ENCODE data around the gene CCR6. TPM values are rescaled to one million over a fixed set of nuclear protein-coding genes. Genes with fewer than 3 reads are reported as not detected.

The CCR6 gene
- total RNA-seq, 1 experiment from 2014 or later = not detected

DNA sequence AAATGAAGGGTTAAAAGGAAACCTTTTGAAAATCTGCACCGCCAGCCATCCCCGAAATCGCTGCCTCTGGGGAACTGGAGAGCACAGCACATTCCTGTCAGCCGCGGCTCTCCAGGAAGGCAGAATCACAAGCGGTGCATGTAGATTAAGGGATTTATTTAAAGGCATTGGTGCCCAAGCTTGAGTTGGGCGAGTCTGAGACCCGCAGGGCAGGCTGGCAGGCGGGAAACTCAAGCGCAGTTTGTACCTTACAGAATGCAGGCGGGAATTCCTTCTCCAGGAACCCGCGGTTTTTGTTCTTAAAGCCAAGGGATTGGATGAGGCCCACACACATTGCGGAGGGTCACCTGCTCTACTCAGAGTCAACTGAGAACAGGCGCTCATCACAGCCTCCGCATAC lies 24.1 kb downstream of the CCR6 start:
- Histone ChIP-seq H3K27ac (no peak overlapping the region), H3K4me1 (replicated peaks) (no peaks in the 10 kb centered on the region), H3K27me3 (replicated peaks) (no peaks in the 10 kb centered on the region), H3K36me3 (no peaks in the 10 kb centered on the region), H3K9me3 (replicated peaks) (no peaks in the 10 kb centered on the region), H3K4me3 (no peak overlapping the region)
- no peak for DNase-seq (ENCODE audit: low read depth in 1 of 2, low spot score in 2 of 2)

GRCh38 chr6:167148021-167148420 lies 25.1 kb downstream of the CCR6 start:
- Histone ChIP-seq H3K4me3 (no peak overlapping the region), H3K27me3 (replicated peaks) (no peaks in the 10 kb centered on the region), H3K9me3 (replicated peaks) (no peaks in the 10 kb centered on the region), H3K27ac (no peak overlapping the region), H3K4me1 (replicated peaks) (no peaks in the 10 kb centered on the region), H3K36me3 (no peaks in the 10 kb centered on the region)
- DNase-seq (ENCODE audit: low read depth in 1 of 2, low spot score in 2 of 2) = no peak

DNA sequence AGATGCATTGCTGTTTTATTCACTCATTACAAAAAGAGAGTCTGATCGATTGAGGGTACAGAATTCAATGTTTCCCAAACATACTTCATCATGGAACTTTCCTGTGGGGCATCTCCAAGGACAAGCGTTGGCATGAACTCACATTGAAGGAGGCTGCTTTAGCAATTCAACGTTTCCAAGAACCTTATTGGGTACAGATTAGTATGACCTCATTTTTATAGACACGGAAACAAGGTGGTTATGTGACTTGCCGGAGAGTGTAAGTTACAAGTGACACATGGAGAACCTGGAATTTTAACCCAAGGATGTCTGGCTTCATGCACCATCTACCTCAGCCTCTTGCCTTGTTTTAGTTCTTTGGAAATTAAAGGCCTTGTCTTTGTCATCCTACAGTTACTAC lies 26.1 kb downstream of the CCR6 start:
- no peaks in the 10 kb centered on the region for H3K36me3 ChIP-seq
- no peak for DNase-seq (ENCODE audit: low read depth in 1 of 2, low spot score in 2 of 2)
- H3K4me3 ChIP-seq = no peak overlapping the region
- H3K27ac ChIP-seq = no peak overlapping the region
- H3K9me3 ChIP-seq (replicated peaks) = no peaks in the 10 kb centered on the region
- H3K4me1 ChIP-seq (replicated peaks) = no peaks in the 10 kb centered on the region
- no peaks in the 10 kb centered on the region for H3K27me3 ChIP-seq (replicated peaks)

- Histone ChIP-seq H3K4me3 (no peak overlapping the region), H3K4me1 (replicated peaks) (no peaks in the 10 kb centered on the region), H3K36me3 (no peaks in the 10 kb centered on the region), H3K9me3 (replicated peaks) (no peaks in the 10 kb centered on the region), H3K27me3 (replicated peaks) (no peaks in the 10 kb centered on the region), H3K27ac (no peak overlapping the region)
- no peak for DNase-seq (ENCODE audit: low read depth in 1 of 2, low spot score in 2 of 2)
These were observed 28.1 kb downstream of the CCR6 start for GRCh38 chr6:167150941-167151549.

DNA sequence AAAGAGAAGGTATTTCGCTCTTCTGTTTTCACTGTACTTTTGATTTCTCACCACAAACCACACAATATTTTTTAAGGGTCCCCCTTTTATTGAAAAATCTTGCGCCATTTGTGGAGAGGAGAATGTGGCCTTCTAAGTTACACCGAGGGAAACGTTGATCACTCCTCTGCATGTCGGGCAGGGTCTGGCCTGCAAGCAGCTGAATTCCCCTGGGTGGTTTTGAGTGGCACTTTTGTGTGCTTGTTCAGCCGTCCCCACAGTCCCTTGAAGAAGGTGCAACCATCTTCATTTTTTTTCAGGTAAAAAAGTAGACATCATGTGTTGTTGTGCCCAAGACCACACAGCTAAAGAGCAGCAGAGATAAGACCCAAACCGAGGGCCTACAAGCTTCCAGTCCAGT lies 28.8 kb downstream of the CCR6 start:
- no peaks in the 10 kb centered on the region for H3K4me1 ChIP-seq (replicated peaks)
- DNase-seq (ENCODE audit: low read depth in 1 of 2, low spot score in 2 of 2) = no peak
- H3K27me3 ChIP-seq (replicated peaks) = no peaks in the 10 kb centered on the region

GRCh38 chr6:167152862-167153261 lies 30.0 kb downstream of the CCR6 start:
- no peaks in the 10 kb centered on the region for H3K9me3 ChIP-seq (replicated peaks)
- DNase-seq (ENCODE audit: low read depth in 1 of 2, low spot score in 2 of 2) = no peak
- H3K27ac ChIP-seq = peak overlapping the region; percentile 41
- H3K27me3 ChIP-seq (replicated peaks) = no peaks in the 10 kb centered on the region
- H3K4me1 ChIP-seq (replicated peaks) = no peaks in the 10 kb centered on the region
- H3K4me3 ChIP-seq = peak overlapping the region; percentile 24; the same call in 1 of the 2 replicates
- no peaks in the 10 kb centered on the region for H3K36me3 ChIP-seq

More for the DNA sequence above, 28.8 kb downstream of the CCR6 start:
- no peaks in the 10 kb centered on the region for H3K36me3 ChIP-seq
- no peaks in the 10 kb centered on the region for H3K9me3 ChIP-seq (replicated peaks)
- no peak overlapping the region for H3K27ac ChIP-seq
- no peak overlapping the region for H3K4me3 ChIP-seq

DNA sequence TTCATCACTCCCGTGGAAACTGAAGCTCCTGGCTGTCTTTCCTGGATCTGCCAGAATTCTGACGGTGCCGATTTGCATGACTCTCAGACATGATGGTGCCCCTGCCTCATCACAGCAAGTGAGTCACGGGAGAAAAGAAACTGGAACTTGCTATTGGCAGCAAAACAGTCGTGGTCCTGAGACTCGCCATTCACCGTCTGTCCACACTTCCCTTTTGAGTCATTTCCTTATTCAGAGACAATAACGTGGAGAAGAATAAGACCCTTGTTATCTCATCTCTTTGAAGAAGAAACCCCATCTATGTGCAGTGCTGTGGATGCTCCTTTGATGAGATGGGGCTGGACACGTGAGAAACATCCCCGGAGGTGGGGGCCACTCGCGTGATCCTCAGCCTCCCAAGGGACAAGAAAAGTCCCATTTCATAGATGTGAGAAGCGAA lies 30.6 kb downstream of the CCR6 start:
- H3K36me3 ChIP-seq = no peaks in the 10 kb centered on the region
- H3K9me3 ChIP-seq (replicated peaks) = no peaks in the 10 kb centered on the region
- H3K4me1 ChIP-seq (replicated peaks) = no peaks in the 10 kb centered on the region
- H3K27me3 ChIP-seq (replicated peaks) = no peaks in the 10 kb centered on the region
- DNase-seq (ENCODE audit: low read depth in 1 of 2, low spot score in 2 of 2) = peak; percentile 51 to 57
- peak overlapping the region; percentile 24 for H3K4me3 ChIP-seq
- peak overlapping the region; percentile 41 for H3K27ac ChIP-seq

- no peaks in the 10 kb centered on the region for H3K4me1 ChIP-seq (replicated peaks)
- no peak for DNase-seq (ENCODE audit: low read depth in 1 of 2, low spot score in 2 of 2)
These were observed 31.4 kb downstream of the CCR6 start for GRCh38 chr6:167154291-167154690.

GRCh38 chr6:167154895-167155294 lies 32.0 kb downstream of the CCR6 start:
- no peaks in the 10 kb centered on the region for H3K4me1 ChIP-seq (replicated peaks)
- H3K9me3 ChIP-seq (replicated peaks) = no peaks in the 10 kb centered on the region
- H3K36me3 ChIP-seq = no peaks in the 10 kb centered on the region
- no peaks in the 10 kb centered on the region; the same call in 1 of the 2 replicates for H3K27me3 ChIP-seq (replicated peaks)
- no peak overlapping the region for H3K27ac ChIP-seq
- no peak overlapping the region for H3K4me3 ChIP-seq
- no peak for DNase-seq (ENCODE audit: low read depth in 1 of 2, low spot score in 2 of 2)

More at GRCh38 chr6:167154291-167154690, 31.4 kb downstream of the CCR6 start:
- no peaks in the 10 kb centered on the region for H3K27me3 ChIP-seq (replicated peaks)
- no peaks in the 10 kb centered on the region for H3K36me3 ChIP-seq
- H3K27ac ChIP-seq = no peak overlapping the region
- no peak overlapping the region for H3K4me3 ChIP-seq
- no peaks in the 10 kb centered on the region for H3K9me3 ChIP-seq (replicated peaks)

GRCh38 chr6:167157414-167157813 lies 34.5 kb downstream of the CCR6 start:
- Histone ChIP-seq H3K9me3 (replicated peaks) (no peaks in the 10 kb centered on the region), H3K27me3 (replicated peaks) (no peaks in the 10 kb centered on the region; the same call in 1 of the 2 replicates), H3K27ac (no peak overlapping the region), H3K36me3 (no peaks in the 10 kb centered on the region), H3K4me1 (replicated peaks) (no peaks in the 10 kb centered on the region), H3K4me3 (no peak overlapping the region)
- DNase-seq (ENCODE audit: low read depth in 1 of 2, low spot score in 2 of 2) = no peak

DNA sequence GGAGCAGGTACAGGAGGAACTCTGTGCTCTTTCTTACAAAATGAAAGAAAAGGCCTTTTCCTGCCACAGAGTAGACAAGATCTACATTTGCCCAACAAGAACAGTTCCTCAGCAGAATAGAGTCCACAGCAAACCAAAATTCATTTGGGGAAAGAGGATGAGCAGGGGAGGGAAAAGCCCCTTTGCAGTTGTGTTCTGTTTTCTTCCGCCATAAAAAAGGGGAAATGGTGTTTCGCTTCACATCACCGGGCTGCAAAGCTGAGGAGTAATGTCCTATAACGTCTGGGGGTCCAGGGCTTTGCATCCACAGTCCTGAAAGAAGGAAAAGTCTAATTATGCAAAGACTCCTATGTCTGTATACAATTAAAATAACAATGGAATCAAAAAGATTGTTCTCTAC lies 35.0 kb downstream of the CCR6 start, which contains the start of gene GPR31:
GPR31 (minus strand) TSS at position 118 of the 400 bp plus-strand sequence. CDS start 149 bp downstream, outside the sequence.
- Histone ChIP-seq H3K4me1 (replicated peaks) (no peaks in the 10 kb centered on the region), H3K4me3 (no peak within 1 kb of the TSS), H3K36me3 (no peaks in the 10 kb centered on the region), H3K27ac (no peak within 1 kb of the TSS), H3K27me3 (replicated peaks) (no peaks in the 10 kb centered on the region; the same call in 1 of the 2 replicates), H3K9me3 (replicated peaks) (no peaks in the 10 kb centered on the region)
- no peak for DNase-seq (ENCODE audit: low read depth in 1 of 2, low spot score in 2 of 2)

DNA sequence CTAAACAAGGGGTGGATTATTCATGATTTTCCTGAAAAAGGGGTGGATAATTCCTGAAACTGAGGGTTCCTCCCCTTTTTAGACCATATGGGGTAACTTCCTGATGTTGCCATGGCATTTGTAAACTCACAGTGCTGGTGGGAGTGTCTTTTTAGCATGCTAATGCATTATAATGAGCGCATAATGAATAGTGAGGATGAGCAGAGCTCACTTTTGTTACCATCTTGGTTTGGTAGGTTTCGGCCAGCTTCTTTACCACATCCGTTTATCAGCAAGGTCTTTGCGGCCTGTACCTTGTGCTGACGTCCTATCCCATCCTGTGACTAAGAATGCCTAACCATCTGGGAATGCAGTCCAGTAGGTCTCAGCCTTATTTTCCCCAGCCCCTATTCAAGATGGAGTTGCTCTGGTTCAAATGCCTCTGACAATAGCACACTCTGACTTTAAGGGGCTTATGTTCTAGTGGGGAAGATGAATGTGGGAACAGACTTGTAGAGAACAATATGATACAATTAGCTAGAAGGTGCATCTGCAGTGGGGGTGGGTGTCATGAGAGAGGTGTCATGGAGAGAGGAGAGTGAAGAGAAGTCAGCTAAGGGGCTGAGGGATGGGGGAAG lies 39.1 kb downstream of the CCR6 start:
- no peaks in the 10 kb centered on the region for H3K9me3 ChIP-seq (replicated peaks)

GRCh38 chr6:167162591-167162990 lies 39.7 kb downstream of the CCR6 start:
- Histone ChIP-seq H3K36me3 (no peaks in the 10 kb centered on the region), H3K9me3 (replicated peaks) (no peaks in the 10 kb centered on the region), H3K27me3 (replicated peaks) (no peaks in the 10 kb centered on the region; the same call in 1 of the 2 replicates)

More for the DNA sequence above, 39.1 kb downstream of the CCR6 start:
- no peak overlapping the region for H3K27ac ChIP-seq
- no peaks in the 10 kb centered on the region; the same call in 1 of the 2 replicates for H3K27me3 ChIP-seq (replicated peaks)
- H3K4me3 ChIP-seq = no peak overlapping the region
- H3K4me1 ChIP-seq (replicated peaks) = no peaks in the 10 kb centered on the region
- H3K36me3 ChIP-seq = no peaks in the 10 kb centered on the region
- no peak for DNase-seq (ENCODE audit: low read depth in 1 of 2, low spot score in 2 of 2)

GRCh38 chr6:167163476-167164011 lies 40.6 kb downstream of the CCR6 start:
- no peak for DNase-seq (ENCODE audit: low read depth in 1 of 2, low spot score in 2 of 2)
- Histone ChIP-seq H3K4me1 (replicated peaks) (no peaks in the 10 kb centered on the region), H3K27ac (no peak overlapping the region), H3K4me3 (no peak overlapping the region), H3K36me3 (no peaks in the 10 kb centered on the region), H3K27me3 (replicated peaks) (no peaks in the 10 kb centered on the region; the same call in 1 of the 2 replicates), H3K9me3 (replicated peaks) (no peaks in the 10 kb centered on the region)

More at GRCh38 chr6:167162591-167162990, 39.7 kb downstream of the CCR6 start:
- H3K4me3 ChIP-seq = no peak overlapping the region
- no peak for DNase-seq (ENCODE audit: low read depth in 1 of 2, low spot score in 2 of 2)
- no peaks in the 10 kb centered on the region for H3K4me1 ChIP-seq (replicated peaks)
- H3K27ac ChIP-seq = no peak overlapping the region
